ENCODE results near the gene PIP5K1C.
"Not testable (repeated sequence)": the region's sequence is repeated elsewhere in the genome, so short reads cannot be mapped to it uniquely, and the experiment has no call there.

Gene PIP5K1C

DNA sequence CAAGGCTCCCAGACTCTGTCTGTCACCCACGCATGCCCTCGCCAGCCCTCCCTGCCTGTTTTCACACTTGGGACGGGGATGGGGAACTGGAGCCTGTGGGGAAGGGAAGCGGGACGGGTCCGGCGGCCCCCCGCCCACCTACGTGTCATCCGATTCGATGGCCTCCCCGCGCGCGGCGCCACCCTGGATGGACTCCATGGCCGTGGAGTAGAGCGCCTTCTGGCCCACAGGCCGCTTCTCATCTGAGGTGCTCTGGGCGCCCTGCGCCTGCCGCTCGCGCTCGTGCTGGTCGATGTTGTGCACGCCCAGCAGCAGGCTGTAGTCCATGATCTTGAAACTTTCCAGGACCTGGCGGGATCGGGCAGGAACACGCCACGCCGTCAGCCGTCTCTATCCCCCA is 48.6 kb downstream of the PIP5K1C start:
- FAIRE-seq, result no peak
- DNase-seq (ENCODE audit: extremely low spot score, insufficient read length, low read depth), result no peak

- FAIRE-seq (no peak), DNase-seq (ENCODE audit: extremely low spot score, insufficient read length, low read depth) (no peak)
These were observed 50.4 kb downstream of the PIP5K1C start for GRCh38 chr19:3649888-3650287.

DNA sequence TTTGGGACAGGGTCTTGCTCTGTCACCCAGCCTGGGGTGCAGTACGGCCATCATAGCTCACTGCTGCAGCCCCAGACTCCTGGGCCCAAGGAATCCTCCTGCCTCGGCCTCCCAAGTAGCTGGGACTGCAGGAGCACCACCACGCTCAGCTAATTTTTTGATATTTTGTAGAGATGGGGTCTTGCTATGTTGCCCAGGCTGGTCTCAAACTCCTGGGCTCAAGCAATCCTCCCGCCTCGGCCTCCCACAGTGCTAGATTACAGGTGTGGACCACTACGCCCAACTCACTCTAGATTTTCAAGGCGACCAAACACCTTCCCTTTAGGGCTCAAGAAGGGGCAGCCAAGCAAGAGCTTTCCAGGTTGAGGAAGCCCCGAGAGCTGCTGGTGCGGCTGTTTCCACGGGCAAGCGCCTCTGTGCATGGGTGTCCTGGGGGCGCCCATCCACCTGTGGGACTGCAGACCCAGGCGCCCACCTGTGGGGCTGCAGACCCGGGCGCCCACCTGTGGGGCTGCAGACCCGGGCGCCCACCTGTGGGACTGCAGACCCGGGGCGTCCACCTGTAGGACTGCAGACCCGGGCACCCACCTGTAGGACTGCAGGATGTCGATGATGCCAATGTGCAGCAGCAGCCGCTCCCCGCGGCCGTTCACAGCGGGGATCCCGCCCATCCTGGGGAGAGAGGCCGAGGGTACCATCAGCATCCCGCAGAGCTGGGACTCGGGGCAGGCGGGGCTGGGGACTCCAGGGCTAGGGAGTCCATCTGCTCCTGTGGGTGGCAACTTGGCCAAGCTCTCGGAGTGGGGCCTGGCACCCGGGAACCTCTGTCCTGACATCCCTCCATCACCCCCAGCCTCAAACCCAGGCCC is 52.0 kb downstream of the PIP5K1C start:
- no peak for FAIRE-seq
- DNase-seq (ENCODE audit: extremely low spot score, insufficient read length, low read depth), result no peak

DNA sequence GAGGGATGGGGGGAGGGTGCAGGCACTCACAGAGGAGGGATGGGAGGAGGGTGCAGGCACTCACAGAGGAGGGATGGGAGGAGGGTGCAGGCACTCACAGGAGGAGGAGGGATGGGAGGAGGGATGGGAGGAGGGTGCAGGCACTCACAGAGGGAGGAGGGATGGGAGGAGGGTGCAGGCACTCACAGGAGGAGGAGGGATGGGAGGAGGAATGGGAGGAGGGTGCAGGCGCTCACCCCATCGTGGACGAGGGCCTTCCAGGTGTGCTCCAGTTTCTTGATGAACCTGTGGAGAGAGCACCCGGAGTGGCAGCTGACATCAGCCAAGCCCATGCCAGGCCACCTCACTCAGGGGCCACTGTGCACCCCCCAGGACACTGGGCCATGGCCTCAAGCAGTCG is 53.2 kb downstream of the PIP5K1C start:
- FAIRE-seq; DNase-seq (ENCODE audit: extremely low spot score, insufficient read length, low read depth): not testable (repeated sequence)

DNA sequence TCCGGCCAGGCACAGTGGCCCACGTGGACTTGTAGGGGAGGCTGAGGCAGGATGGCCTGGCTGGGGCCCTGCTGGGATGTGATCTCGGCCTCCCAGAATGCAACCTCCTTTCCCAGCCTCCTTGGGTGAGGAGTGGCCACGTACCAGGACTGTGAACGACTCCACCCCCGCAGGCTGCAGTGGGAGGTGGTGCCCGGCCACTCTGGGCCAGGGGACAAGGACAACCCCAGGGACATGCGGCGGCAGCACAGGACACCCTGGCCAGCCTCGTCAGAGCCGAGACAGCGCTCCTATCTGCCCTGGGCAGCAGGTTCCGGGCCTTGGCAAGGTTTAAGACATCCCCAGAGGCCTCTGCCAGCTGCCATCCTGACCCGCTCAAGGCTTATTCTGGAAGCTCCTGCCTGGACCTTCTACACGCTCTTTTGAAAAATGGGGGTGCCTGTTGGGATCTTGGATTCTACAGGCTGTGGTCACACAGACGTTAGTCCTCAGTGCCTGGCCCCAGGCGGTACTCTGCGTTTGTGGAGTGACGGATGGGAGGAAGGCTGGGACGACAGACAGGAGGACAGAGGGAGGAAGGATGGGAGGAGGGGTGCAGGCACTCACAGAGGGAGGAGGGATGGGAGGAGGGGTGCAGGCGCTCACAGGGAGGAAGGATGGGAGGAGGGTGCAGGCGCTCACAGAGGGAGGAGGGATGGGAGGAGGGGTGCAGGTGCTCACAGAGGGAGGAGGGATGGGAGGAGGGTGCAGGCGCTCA is 53.8 kb downstream of the PIP5K1C start:
- DNase-seq (ENCODE audit: extremely low spot score, insufficient read length, low read depth), result no peak
- FAIRE-seq, result no peak

DNA sequence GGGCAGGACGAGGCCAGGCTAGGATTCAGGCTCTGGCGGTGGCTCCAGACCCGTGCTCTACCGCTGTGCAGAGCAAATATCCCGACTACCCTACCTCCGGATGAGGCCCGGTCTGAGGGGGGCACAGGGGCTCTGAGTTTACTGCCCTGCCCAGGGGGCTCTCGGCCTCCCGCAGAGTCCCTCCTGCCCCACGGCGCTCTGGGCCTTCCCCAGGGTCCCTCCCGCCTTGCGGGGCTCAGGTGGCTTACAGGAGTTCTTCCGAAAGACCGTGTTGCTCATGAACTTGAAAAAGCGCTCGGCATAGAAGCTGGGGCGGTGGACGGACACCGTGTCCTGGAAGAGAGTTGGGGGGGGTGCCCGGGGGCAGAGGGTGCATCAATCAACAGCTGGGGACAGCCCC is 54.5 kb downstream of the PIP5K1C start:
- FAIRE-seq (no peak), DNase-seq (ENCODE audit: extremely low spot score, insufficient read length, low read depth) (no peak)

GRCh38 chr19:3645067-3645396 is 55.2 kb downstream of the PIP5K1C start:
- no peak for DNase-seq (ENCODE audit: extremely low spot score, insufficient read length, low read depth)
- FAIRE-seq, result no peak

GRCh38 chr19:3644351-3645066 is 55.8 kb downstream of the PIP5K1C start:
- DNase-seq (ENCODE audit: extremely low spot score, insufficient read length, low read depth) (no peak), FAIRE-seq (no peak)

DNA sequence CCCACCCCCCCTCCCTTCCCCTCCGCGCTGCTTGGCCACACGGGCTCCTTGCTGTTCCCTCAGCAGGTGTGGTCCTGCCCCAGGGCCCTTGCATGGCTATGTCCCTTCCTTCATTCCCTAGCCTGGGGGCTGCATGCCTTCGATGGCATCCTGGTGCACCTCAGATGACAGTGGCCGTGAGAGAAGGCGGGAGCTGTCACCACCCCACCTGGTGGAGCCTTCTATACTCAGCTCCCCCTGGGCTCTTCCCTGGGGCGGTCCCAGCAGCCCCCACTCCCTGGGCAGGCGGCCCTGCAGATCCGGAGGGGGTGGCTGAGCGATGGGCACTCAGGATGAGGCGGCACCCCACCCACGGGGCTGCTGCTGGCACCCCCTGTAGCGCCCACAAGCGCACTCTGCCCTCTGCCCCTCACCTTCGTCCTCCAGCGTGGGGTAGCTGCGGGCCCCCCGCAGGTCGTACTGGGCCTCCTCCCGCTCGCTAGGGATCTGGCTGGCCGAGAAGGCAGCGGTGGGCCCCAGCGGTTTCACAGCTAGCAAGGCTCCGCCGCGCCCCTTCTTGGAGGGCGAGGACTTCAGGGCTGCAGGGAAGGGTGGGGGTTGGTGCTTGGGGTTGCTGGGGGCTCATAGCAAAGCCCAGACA is 56.5 kb downstream of the PIP5K1C start:
- FAIRE-seq, result no peak

GRCh38 chr19:3642987-3643673 is 57.1 kb downstream of the PIP5K1C start:
- DNase-seq (ENCODE audit: extremely low spot score, insufficient read length, low read depth) (no peak), FAIRE-seq (no peak)

More for the DNA sequence above, 56.5 kb downstream of the PIP5K1C start:
- no peak for DNase-seq (ENCODE audit: extremely low spot score, insufficient read length, low read depth)

DNA sequence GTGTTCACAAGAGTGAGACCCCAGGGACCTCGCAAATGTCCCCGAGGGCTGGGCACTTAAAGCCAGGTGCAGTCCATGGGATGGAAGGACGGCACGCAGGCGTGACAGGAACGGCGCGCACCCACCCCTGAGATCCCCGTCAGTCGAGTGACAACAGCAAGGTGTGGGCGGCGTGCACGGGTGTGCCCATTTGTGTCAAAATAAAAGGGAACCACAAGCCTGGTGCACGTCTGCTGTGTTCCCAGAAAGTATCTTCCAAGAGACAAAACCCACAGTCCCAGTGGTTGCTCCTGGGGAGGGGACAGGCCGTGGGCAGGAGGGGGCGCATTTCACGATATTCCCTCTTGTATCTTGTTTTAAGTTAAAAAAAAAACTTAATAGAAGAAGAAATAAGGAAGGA is 58.0 kb downstream of the PIP5K1C start:
- no peak for FAIRE-seq
- DNase-seq (ENCODE audit: extremely low spot score, insufficient read length, low read depth), result no peak

GRCh38 chr19:3641515-3642269 is 58.6 kb downstream of the PIP5K1C start:
- FAIRE-seq, result no peak
- no peak for DNase-seq (ENCODE audit: extremely low spot score, insufficient read length, low read depth)

- DNase-seq (ENCODE audit: extremely low spot score, insufficient read length, low read depth), result no peak
- FAIRE-seq, result no peak
These were observed 60.8 kb downstream of the PIP5K1C start for GRCh38 chr19:3639479-3639878.

GRCh38 chr19:3638208-3639193 is 61.8 kb downstream of the PIP5K1C start:
- FAIRE-seq, result no peak

GRCh38 chr19:3637621-3638020 is 62.6 kb downstream of the PIP5K1C start:
- DNase-seq (ENCODE audit: extremely low spot score, insufficient read length, low read depth) (no peak), FAIRE-seq (no peak)

More at GRCh38 chr19:3638208-3639193, 61.8 kb downstream of the PIP5K1C start:
- no peak for DNase-seq (ENCODE audit: extremely low spot score, insufficient read length, low read depth)

GRCh38 chr19:3636962-3637361 is 63.3 kb downstream of the PIP5K1C start:
- FAIRE-seq (no peak), DNase-seq (ENCODE audit: extremely low spot score, insufficient read length, low read depth) (no peak)

DNA sequence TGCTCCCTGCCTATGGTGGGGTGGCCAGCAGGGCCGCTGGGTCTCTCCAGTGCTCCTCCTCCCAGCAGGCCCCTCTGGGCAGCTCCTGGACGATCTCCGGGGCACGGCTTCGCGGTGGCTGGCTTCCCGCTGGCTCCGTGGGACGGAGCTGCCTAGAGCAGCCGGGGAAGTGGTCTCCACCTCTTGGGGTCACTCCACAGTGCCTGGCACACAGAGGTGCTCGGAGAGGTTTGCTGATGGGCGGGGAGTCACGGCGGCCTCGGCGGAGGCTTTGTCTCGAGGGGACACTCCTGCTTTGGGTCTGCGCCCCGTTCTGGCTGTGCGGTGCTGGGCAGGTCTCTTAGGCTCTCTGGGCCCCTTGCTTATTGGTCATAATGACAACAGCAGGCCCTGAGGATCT is 63.8 kb downstream of the PIP5K1C start:
- FAIRE-seq, result no peak
- DNase-seq (ENCODE audit: extremely low spot score, insufficient read length, low read depth), result no peak

GRCh38 chr19:3634496-3635045 is 65.7 kb downstream of the PIP5K1C start:
- FAIRE-seq, result no peak
- no peak for DNase-seq (ENCODE audit: extremely low spot score, insufficient read length, low read depth)
